RPMI8226 (cell line): ENCODE measurements around the gene COA5.
"Not testable (repeated sequence)": the region's sequence is repeated elsewhere in the genome, so short reads cannot be mapped to it uniquely, and the experiment has no call there.

Source experiments
- DNase-seq: peaks from one replicate; pipeline ENCODE4 v3.0.0-alpha.2; 2015

The COA5 gene

DNA sequence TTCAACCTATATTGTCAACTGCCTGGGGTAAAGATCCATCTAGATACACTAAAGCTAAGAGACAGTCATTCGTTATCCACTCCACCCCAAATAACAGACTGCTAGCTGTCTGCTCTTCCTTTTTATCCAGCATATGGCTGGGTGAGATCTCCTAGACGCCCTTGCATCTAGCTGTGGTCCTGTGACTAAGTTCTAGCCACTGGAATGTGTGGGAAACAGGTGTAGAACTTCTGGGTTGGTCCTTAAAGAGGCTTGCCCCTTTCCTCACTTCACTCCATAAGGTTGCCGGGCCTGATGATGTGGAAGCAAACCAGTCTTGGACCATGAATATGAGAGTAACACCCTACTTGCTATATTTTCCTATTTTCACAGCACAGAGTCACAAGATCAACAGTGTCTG lies 3.2 kb downstream of the COA5 start:
- DNase-seq: no peak

DNA sequence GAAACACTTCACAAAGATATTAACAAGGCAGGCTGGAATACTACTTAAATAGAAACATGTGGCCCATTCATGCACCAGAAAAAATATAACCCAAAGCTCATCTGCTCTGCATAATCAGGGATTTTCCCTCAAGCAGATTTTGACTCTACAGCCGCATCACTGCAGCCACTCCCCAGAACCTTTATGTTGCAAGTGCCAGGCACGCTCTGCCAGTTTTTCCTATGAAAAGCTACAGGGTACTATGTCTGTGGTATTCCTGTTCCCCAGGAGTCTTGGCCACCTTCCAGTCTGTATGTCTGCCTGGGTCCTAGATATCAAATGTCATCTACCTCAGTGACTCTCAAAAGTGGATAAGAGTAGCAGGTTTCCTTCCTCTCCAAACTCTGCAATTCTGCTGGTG lies 3.8 kb downstream of the COA5 start:
- DNase-seq: no peak

DNA sequence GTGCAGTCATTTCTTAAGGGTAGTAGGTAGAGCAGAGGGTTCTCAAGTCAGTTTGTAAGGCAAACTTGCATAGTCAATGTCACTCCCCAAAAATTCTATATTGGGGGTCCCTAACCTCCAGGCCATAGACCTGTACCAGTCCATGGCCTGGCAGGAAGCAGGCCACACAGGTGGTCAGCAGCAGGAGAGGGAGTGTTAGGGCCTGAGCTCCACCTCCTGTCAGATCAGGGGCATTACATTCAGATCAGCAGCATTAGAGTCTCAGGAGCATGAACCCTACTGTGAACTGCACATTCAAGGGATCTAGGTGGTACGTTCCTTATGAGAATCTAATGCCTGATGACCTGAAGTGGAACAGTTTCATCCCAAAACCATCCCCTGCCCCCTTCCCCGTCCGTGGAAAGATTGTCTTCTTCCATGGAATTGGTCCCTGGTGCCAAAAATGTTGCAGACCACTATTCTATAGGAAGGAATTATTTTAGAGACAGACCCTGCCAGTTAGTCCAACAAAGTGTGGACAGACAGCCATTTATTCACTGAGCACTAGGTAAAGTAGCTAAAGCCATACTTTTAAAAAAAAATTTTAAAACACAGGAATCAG lies 6.7 kb downstream of the COA5 start:
- peak; percentile 45 for DNase-seq

DNA sequence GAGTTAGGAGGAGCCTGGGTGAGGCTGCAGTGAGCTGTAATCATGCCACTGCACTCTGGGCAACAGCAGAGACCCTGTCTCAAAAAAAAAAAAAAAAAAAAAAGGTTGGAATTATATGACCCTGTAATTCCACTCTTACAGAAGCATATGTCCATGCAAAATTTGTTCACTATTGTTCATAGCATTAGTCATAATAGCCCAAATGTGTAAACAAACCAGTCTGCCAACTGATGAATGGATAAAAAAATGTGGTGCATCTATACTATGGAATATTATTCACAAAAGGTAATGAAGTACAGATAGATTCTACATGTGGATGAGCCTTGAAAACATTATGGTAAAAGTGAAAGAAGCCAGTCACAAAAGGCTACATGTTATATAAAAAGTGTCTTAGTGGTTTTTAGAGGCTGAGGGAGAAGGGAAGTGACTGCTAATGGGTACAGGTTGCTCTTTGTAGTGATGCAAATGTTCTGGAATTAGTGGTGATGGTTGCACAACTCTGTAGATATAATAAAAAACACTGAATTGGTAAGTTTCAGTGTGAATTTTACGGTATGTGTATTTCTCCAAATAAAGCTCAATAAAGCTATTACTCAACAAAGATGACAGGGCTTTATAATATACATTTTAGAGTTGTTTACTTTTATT lies 9.4 kb downstream of the COA5 start:
- no peak for DNase-seq

DNA sequence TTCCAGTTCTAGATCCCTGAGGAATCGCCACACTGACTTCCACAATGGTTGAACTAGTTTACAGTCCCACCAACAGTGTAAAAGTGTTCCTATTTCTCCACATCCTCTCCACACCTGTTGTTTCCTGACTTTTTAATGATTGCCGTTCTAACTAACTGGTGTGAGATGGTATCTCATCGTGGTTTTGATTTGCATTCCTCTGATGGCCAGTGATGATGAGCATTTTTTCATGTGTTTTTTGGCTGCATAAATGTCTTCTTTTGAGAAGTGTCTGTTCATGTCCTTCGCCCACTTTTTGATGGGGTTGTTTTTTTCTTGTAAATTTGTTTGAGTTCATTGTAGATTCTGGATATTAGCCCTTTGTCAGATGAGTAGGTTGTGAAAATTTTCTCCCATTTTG lies 13.6 kb downstream of the COA5 start:
- DNase-seq: not testable (repeated sequence)

DNA sequence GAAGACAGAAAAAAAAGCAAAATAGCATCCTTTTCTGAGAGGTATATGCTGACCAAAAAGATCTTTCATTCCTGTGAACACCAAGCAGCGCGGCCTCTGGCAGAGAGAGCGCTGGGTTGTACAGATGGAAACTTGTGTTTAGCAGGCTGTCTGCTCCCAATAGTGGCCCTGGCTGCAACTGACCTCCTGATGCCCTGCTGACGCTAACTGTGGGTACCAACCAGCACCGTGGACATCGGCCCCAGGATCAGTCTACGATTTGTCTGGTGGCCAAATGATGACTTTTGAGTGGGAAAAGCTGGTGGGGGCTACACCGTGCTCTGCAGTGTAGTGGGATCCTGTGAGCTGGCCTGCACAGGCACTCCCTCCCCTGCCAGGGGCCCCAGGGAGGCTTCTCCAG lies 15.7 kb downstream of the COA5 start:
- DNase-seq: no peak

DNA sequence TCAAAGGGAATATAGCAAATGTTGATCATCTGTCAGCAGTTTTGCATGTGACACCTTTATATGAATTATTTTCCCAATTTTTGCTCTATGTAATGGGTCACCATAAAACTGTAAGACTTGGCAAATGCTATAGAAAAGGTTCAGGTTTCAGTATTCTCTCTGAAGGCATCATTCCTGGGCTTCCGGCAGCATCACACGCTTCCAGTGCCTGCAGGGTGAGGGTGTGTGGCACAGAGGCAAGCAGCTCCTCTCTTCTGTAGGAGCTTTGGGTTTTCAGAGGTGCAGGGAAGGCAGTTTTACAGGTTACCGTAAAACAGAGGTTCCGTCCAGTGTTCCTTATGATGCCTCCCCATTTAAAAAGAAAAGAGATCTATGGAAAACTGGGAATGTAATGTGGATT lies 18.8 kb downstream of the COA5 start:
- no peak for DNase-seq

DNA sequence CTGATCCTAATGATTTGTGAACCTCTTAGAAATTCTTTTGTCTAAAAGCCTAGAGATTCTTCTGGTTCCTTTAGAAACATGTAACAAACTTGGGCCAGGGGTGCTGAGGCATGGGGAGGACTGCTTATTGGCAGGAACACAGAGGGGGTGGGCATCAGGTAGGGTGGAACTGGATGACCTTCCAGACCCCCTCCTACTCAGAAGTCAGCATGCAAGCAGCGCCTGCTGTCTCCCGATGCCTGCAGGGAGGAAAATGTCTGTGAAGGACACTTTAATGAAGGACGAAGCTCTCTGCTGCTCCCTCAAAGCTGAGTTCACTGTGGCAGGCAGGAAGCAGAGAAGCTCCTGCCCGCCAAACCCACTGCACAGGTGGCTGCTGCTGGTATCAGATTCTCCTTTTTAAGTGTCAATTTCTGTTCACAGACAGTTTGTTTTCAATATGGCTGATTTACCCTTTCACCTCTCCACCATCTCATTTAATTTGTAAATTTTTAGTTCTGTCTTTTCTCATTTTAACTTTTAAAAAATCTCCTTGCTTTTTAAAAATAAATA lies 19.4 kb downstream of the COA5 start:
- no peak for DNase-seq

DNA sequence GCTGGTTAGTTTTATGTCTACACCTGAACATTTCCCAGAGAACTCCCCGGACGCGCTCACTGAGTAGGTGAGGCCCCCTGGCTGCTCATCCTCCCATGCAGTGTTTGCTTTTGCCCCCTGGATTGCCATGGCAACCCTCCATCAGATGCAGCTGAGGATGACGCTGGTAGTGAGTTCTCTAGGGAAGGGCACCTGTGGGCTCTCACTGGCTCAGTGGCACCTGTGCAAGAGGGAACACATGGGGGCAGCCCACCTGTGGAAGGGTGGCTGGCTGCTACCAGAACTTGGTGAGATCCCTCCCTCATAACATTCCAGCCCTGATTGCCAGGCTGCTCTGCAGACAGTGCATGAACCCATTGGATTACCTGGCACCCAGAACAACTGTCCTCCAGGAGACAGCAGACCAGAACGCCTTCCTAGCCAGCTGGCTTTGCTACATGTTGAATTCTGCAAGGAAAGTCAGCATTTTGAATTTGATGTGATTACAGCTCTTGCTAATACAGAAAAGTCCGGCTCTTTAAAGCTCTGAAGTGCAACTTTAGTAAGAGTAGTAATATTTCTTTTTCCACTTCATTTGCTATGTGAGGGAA lies 21.7 kb downstream of the COA5 start:
- no peak for DNase-seq

DNA sequence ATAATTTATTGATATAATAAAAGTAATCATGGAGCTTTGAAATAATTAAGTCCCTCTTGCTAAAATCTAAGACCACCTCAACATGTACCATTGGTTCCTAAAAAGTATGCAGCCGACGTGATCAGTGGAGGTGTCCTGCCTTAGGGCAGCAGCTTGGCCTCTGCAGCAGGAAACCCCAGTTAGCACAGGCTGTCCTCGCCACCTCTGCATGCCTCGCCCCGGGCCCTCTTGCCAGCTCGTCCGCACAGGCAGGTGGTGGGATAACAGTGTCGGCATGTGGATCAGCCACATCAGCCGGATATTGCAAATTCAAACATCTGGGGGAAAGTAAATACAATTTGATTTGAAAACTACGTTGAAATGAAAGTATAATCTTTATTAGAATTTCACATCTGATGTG lies 22.9 kb downstream of the COA5 start:
- DNase-seq: no peak

DNA sequence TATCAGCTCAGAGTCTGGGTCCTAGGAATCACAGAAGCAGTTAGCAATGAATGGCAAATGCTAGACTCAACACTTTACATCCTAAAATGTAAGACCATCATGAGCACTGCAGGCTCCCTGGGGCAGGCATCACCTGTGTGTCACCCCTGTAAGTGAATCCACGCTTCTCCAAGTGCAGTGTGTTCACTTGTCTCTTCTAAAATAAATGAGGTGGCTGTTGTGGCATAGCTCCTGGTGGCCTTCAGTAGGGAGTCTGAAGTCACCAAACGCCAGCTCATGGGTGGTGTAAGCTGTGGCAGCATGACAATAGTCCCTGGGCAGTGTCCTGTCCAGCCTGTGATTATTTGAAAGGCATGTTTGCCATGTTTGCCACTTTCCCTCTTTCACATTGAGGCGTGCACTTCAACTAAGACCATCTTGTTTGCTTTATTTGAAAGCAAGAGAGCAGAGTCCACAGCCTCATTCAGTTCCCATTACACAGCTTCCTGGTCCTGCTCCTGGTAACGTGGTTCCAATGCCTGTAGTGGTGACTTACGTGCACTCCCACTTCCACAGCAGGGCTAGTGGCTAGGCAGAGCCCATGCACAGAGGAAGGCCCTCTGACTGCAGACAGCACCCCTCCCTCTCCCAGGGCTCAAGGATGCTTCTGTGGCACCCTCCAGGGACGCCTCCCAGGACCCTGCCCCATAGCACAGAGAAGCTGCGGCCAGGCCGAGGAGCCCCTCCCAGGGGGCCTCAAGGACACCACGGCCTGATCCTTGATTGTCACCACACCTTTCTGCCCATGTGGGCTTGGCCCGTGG lies 24.3 kb downstream of the COA5 start:
- DNase-seq: no peak

DNA sequence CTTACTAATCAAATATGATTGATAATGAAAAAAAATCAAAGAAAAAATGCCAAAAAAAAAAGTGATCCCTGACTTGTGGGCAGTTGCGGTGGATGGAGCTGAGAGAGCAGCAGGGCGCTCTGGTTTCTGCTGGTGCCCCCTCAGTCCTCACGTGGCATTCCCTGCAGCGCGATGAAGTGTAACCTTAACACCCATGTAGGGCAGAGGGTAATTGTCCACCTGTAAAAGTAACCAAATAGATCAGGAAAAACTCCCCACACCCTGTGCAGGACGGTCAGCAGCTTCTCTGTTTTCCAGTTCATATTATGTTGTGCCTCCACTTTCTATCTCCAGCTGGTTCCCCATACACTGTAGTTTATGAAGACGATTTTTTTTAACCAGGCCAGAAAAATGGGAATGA lies 25.0 kb downstream of the COA5 start:
- DNase-seq: no peak

DNA sequence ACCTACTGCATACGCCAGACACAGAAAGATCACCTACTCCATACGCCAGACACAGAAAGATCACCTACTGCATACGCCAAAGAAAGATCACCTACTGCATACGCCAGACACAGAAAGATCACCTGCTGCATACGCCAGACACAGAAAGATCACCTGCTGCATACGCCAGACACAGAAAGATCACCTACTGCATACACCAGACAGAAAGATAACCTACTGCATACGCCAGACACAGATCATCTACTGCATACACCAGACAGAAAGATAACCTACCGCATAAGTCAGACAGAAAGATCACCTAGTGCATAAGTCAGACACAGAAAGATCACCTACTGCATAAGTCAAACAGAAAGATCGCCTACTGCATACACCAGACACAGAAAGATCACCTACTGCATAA lies 25.8 kb downstream of the COA5 start:
- no peak for DNase-seq

DNA sequence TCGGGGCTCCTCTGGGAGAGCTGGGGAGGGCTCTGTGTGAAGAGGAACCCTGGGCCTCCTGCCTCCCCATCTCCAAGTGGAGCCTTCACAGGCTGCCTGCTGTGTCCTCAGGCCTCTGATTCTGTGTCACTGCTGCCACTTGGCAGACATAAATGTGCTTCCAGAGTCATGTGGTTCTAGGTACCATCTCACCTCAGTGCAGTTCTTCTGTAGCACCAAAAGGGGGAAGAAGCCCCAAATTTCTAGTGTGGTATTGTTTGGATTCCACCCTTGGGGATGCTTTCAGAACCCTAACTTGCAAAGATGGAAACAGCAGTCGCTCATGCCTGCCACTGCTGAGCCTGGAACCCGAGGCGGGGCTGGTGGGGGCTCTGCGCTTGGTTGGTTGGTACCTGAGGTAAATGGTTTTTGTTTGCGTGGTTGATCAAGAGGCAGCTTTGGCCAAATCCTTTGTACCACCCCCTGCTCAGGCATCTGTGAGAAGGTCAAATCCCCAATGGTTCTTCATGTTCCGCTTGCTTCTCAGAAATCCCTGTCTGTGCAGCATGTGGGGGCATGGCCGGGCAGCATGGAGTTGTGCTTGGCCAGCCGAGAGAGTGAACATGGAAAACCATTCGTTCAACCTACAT lies 27.5 kb downstream of the COA5 start:
- no peak for DNase-seq

DNA sequence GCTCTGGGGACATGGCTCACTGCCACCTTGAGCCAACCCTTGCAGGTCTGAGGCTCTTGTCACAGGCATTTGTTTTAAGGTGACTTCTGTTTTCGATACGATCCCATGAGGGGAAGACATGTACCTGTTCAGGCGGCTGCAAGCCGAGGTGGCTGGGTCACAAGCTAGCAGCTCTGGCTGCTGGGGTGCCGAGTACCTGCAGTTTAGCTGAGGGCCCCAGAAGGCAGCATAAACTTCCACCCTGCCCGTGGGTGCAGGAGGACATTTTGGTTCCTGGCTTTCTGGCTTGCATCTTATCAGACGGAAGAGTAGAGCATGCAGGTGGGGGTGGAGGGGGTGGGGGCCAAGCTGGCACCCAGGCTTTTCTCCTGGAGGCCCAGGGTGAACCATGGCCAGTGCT lies 28.4 kb downstream of the COA5 start:
- no peak for DNase-seq

DNA sequence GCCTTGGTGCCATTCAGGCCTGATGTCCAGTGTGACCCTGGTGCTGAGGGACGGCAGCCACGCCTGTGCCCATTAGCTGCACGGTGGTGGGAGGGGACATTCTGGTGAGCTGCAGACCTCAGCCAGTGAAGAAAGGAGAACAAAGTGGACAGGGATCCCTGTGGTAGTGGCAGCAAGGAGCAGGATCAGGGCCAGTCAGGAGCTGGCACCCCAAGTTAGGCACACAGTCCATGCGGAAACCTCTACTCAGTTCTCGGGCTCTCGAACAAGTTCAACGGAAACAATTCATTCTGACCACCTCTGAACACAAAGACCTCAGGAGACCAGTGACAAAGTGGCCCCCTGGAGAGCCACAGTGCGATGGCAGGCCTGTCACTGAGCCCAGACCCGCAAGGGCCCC lies 30.1 kb downstream of the COA5 start:
- no peak for DNase-seq

DNA sequence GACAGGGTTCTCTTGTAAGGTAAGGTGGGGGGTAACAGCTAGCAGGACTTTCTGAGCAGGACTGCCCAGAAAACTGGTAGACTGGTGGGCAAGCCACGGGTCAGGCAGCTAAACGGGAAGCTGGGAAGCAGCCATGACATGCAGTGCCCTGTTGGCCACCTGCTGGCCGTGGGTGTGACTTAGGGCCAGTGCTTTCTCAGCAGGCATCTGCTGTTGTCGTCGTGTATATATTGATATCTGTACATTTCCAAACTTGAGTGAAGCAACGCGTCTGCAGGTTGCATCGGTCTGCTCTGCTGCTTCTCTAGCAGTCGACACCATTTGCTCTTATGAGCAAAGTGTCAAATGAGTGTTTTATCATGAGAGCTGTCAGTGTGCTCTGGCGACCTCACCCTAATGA lies 31.0 kb downstream of the COA5 start:
- no peak for DNase-seq

DNA sequence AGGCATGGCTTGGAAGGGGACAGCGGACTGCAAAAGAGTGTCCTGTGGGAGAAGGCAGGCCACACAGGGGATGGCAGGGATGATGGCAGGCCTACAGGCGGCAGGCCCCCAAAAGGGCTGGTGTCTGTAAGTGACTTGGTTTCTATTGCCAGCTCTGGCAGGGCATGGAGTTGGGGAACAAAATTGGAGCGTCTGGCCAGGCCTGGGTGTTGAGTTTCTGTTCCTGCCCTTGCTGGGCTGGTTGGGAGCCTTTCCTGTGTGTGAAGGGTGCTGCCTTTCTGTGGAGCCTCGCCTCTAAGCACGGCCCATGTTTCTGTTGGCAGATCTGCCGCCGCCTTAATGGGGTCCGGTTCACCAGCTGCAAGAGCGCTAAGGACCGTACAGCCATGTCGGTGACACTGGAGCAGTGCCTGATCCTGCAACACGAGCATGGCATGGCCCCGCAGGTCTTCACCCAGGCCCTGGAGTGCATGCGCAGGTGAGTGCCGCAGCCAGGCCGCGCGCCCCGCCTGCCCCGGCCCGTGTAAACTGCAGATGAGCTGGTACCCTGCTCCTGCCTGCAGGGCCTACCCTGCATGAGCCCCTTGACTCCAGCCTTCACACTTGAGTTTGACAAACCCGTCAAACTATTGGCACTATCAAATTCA lies 31.5 kb downstream of the COA5 start:
- DNase-seq: no peak

DNA sequence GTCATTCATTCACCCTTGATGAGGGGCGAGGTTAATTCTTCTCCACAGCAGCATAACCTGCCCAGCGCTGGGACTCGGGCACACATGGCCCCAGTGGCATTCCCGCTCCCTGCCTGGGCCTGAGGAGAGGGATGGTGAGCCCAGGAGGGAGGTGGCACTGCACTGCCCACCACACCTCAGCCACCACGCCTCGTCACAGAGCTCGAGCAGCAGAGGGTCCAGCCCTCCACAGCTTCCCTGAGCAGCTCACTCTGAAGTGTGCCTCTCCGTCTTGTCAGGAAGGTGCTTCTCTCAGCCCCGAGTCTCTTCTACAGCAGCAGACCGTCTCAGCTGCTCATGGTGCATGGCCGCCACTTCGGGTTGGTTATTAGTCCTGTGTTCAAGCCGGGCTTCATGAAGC lies 34.9 kb downstream of the COA5 start:
- no peak for DNase-seq

DNA sequence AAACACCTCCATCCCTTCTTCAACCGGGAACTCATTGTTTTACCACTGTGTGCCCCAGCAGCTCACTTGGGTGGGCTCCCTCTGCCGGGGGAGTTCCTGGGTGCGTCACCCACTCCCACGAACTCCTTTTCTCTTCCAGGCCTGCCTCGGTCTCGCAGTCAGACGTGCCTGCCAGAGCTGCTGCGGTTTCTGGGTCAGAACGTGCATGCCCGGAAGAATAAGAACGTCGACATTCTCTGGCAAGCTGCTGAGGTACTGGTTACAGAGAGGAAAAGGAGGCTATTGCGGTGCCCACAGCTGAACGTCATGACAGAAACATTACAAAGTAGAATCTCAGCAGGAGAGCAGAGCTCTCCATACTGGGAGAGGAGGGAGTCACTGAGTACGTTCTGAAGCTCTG lies 35.6 kb downstream of the COA5 start:
- no peak for DNase-seq

DNA sequence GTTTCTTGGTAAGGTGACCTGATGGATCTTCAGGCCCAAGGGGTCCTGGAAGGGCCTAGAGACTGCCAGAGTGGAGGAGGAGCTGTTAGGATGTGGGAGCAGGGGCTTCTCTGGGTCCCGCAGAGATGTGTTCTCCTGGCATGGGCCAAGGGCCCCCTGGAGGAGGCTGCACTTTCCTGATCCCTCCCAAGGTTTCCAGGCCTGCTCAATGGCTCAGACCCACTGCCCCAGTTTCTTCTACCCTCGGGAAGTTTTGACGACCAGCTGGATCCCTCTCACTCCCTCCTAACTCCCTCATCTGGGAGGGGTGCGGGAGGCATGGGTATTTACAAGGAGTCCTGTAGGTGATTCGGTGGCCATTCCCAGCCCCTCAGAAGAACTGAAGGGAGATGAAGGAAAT lies 36.1 kb downstream of the COA5 start:
- no peak for DNase-seq

DNA sequence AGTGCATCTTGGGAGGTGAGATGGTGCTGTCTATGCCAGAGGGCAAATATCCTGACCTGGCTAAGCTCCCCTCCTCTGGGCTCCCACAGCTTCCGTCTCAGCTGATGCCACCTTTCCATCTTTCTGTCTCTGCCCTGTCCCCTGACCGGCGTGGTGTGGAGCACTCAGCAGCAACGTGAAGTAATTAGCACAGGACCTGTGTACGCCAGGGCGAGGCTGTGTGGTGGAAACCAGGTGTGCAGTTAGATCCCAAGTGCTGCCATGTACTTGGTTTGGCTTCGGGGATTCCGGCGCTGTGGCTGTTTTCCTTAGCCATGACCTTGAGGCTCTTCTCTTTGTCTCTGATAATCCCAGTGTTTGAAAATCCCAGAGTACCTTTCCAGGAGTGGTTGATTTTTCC lies 36.5 kb downstream of the COA5 start:
- DNase-seq: no peak
